Stimulated activated CD4-positive, alpha-beta T cell treated with anti-CD3 and anti-CD28 coated beads, Interleukin-1b, Interleukin-23, amount 100 ng/mL, for 48 hours (primary cell): ENCODE data around the gene IGFL2.
"Not testable (repeated sequence)": the region's sequence is repeated elsewhere in the genome, so short reads cannot be mapped to it uniquely, and the experiment has no call there.

Experiments
- DNase-seq: peaks from one replicate; pipeline ENCODE4 v3.0.0-alpha.2; 2020

The IGFL2 gene

GRCh38 chr19:46144756-46145155 lies 3.3 kb upstream of the IGFL2 start:
- DNase-seq = no peak

GRCh38 chr19:46147166-46147740 lies 785 bp upstream of the IGFL2 start:
- no peak for DNase-seq

- DNase-seq = no peak
Observed at GRCh38 chr19:46150606-46151005, 2.6 kb downstream of the IGFL2 start.

GRCh38 chr19:46155237-46155636 lies 7.2 kb downstream of the IGFL2 start:
- no peak for DNase-seq

- no peak for DNase-seq
Observed at GRCh38 chr19:46159418-46160232, 11.6 kb downstream of the IGFL2 start.

- no peak for DNase-seq
Observed at GRCh38 chr19:46160233-46160775, 12.3 kb downstream of the IGFL2 start.

GRCh38 chr19:46161642-46162257 lies 13.7 kb downstream of the IGFL2 start:
- DNase-seq = not testable (repeated sequence)

- no peak for DNase-seq
Observed at GRCh38 chr19:46162731-46163130, 14.7 kb downstream of the IGFL2 start.

- DNase-seq = no peak
Observed at GRCh38 chr19:46173886-46174480, 25.9 kb downstream of the IGFL2 start.

GRCh38 chr19:46176116-46176860 lies 28.2 kb downstream of the IGFL2 start:
- DNase-seq = no peak

GRCh38 chr19:46179076-46179759 lies 31.2 kb downstream of the IGFL2 start:
- no peak for DNase-seq

- DNase-seq = no peak
Observed at GRCh38 chr19:46180701-46181387, 32.8 kb downstream of the IGFL2 start.

- peak; percentile 44 for DNase-seq
Observed at GRCh38 chr19:46181388-46181779, 33.3 kb downstream of the IGFL2 start.

- DNase-seq = no peak
Observed at GRCh38 chr19:46182476-46182875, 34.4 kb downstream of the IGFL2 start.

- not testable (repeated sequence) for DNase-seq
Observed at GRCh38 chr19:46184775-46185710, 37.0 kb downstream of the IGFL2 start.

GRCh38 chr19:46186101-46186716 lies 38.2 kb downstream of the IGFL2 start:
- no peak for DNase-seq

- DNase-seq = no peak
Observed at GRCh38 chr19:46186717-46187101, 38.7 kb downstream of the IGFL2 start.

GRCh38 chr19:46189971-46190888 lies 42.2 kb downstream of the IGFL2 start:
- no peak for DNase-seq

- DNase-seq = no peak
Observed at GRCh38 chr19:46191356-46191755, 43.3 kb downstream of the IGFL2 start.
